ENCODE measurements around the gene IBSP.

GRCh38 chr4:87762311-87762710 lies 37.0 kb upstream of the IBSP start:
- TF ChIP-seq, protein P1, sequence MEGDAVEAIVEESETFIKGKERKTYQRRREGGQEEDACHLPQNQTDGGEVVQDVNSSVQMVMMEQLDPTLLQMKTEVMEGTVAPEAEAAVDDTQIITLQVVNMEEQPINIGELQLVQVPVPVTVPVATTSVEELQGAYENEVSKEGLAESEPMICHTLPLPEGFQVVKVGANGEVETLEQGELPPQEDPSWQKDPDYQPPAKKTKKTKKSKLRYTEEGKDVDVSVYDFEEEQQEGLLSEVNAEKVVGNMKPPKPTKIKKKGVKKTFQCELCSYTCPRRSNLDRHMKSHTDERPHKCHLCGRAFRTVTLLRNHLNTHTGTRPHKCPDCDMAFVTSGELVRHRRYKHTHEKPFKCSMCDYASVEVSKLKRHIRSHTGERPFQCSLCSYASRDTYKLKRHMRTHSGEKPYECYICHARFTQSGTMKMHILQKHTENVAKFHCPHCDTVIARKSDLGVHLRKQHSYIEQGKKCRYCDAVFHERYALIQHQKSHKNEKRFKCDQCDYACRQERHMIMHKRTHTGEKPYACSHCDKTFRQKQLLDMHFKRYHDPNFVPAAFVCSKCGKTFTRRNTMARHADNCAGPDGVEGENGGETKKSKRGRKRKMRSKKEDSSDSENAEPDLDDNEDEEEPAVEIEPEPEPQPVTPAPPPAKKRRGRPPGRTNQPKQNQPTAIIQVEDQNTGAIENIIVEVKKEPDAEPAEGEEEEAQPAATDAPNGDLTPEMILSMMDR (IDR thresholded peaks at IDR 0.05): no peak
- TF ChIP-seq POLR2AphosphoS5 (IDR thresholded peaks at IDR 0.05): no peak
- TF ChIP-seq POLR2A (IDR thresholded peaks at IDR 0.05): no peak

All from upper lobe of left lung (tissue), 4 donors.